ENCODE measurements around the gene FSD1. TPM values are rescaled to one million over a fixed set of nuclear protein-coding genes. Genes with fewer than 3 reads are reported as not detected.
A peak's percentile ranks its signal among the peaks of the same experiment; 100 is the strongest.
"Not testable (repeated sequence)": the region's sequence is repeated elsewhere in the genome, so short reads cannot be mapped to it uniquely, and the experiment has no call there.

FSD1 gene
- total and polyA plus RNA-seq, 10 of the 15 experiments (the other 5 are each of a cell fraction or from before 2014, with no cell fraction given), result 0.15 to 5.1 (median 4.0) TPM; not detected in 1

DNA sequence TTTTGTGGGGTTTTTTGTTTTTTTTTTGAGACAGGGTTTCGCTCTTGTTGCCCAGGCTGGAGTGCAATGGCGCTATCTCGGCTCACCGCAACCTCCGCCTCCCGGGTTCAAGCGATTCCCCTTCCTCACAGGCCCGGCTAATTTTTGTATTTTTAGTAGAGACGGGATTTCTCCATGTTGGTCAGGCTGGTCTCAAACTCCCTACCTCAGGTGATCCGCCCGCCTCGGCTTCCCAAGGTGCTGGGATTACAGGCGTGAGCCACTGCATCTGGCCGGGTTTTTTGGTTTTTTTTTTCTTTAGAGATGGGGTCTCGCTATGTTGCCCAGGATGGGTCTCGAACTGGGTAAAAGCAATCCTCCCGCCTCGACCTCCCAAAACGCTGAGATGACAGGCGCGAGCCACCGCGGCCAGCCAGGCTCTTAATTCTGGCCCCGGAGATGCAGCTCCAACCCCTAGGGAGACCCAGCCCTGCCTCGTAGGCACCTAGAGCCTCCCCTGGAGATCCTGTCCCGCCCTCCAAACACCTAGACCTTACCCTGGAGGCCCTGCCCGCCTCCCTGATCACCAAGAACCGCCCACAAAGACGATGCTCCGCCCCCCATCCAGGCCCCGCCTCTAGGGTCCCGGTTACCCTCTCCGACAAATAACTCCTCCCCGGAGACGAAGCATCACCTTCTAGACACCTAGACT, 24.7 kb downstream of the FSD1 start:
- H3K9me3 ChIP-seq (replicated peaks; ENCODE audit: control insufficient read depth, insufficient read depth, low read length); RAD21 ChIA-PET (ENCODE audit: unreplicated experiment); in situ Hi-C loops (cut with MboI); intact Hi-C loops (cut with micrococcal nuclease; ENCODE audit: unreplicated experiment); FAIRE-seq; H3K4me1 ChIP-seq (ENCODE audit: control insufficient read depth, insufficient read depth, low read length); CTCF ChIA-PET; BruUV-seq (replicated peaks); SMC1A ChIA-PET (ENCODE audit: uncharacterized antibody, unreplicated experiment); H3K36me3 ChIP-seq (ENCODE audit: control insufficient read depth in 2 of 2, insufficient read depth in 2 of 2, low read length in 1 of 2); H3K79me2 ChIP-seq (ENCODE audit: control insufficient read depth, insufficient read depth, low read length); H4K20me1 ChIP-seq (ENCODE audit: control insufficient read depth, insufficient read depth); POLR2A ChIA-PET; H3K27ac ChIP-seq (ENCODE audit: control insufficient read depth, insufficient read depth); DNase-seq (ENCODE audit: low read depth, low spot score); H3K27me3 ChIP-seq (replicated peaks in 1 of 2; ENCODE audit: control insufficient read depth in 2 of 2, insufficient read depth in 2 of 2, low read length in 1 of 2): not testable (repeated sequence)
- Histone ChIP-seq H2AFZ (ENCODE audit: control insufficient read depth, low read depth, low read length) (peak overlapping the region; percentile 40; the same call in 1 of the 2 replicates), H3K4me2 (ENCODE audit: control insufficient read depth, insufficient read depth) (peak overlapping the region; percentile 31), H3K4me3 (peak overlapping the region; percentile 75), H3K9ac (ENCODE audit: control insufficient read depth, insufficient read depth, low read length) (peak overlapping the region; percentile 55)
- ATAC-seq, result peak; percentile 68
- 35% methylated on average over 35 of the region's 35 CpGs for WGBS (ENCODE audit: insufficient coverage, insufficient replicate concordance, low lambda C conversion rate, missing lambda C conversion rate)

DNA sequence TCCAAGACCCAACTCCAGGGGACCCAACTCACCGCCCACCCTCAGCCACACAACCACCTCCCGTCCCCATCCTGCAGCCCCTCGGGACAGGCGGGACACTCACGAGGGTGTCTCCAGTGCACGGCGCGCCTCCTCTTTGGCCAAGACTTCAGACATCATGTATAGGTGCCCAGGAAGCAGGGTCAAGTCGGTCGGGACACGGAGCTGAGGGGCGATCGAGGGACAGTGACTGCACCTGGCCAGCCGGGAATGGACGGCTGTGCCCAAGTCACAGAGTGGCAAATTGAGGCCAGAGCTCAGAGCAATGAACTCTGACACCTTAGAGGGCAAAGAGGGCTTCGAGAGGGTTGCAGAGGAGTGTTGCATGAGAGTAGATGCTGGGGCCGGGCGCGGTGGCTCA, 25.5 kb downstream of the FSD1 start:
- peaks cover 8% of the 10 kb centered on the region; the same call in 1 of the 2 replicates for H3K4me1 ChIP-seq (ENCODE audit: control insufficient read depth, insufficient read depth, low read length)
- ATAC-seq (no peak), DNase-seq (ENCODE audit: low read depth, low spot score) (no peak), FAIRE-seq (no peak)
- H4K20me1 ChIP-seq (ENCODE audit: control insufficient read depth, insufficient read depth), result no peaks in the 10 kb centered on the region
- no peaks in the 10 kb centered on the region; the same call in 2 of the 3 replicates for H3K9me3 ChIP-seq (replicated peaks; ENCODE audit: control insufficient read depth, insufficient read depth, low read length)
- no peak overlapping the region for H3K9ac ChIP-seq (ENCODE audit: control insufficient read depth, insufficient read depth, low read length)
- no peaks in the 10 kb centered on the region for H3K36me3 ChIP-seq (ENCODE audit: control insufficient read depth in 2 of 2, insufficient read depth in 2 of 2, low read length in 1 of 2)
- no peaks in the 10 kb centered on the region for H3K27me3 ChIP-seq (replicated peaks in 1 of 2; ENCODE audit: control insufficient read depth in 2 of 2, insufficient read depth in 2 of 2, low read length in 1 of 2)
- no peak overlapping the region for H2AFZ ChIP-seq (ENCODE audit: control insufficient read depth, low read depth, low read length)
- H3K79me2 ChIP-seq (ENCODE audit: control insufficient read depth, insufficient read depth, low read length), result no peaks in the 10 kb centered on the region; the same call in 1 of the 2 replicates
- TF ChIP-seq SREBF2 (IDR thresholded peaks at IDR 0.05; ENCODE audit: low read length) (no peak), EP300 (IDR thresholded peaks at IDR 0.05; ENCODE audit: borderline replicate concordance in 1 of 2, control insufficient read depth in 1 of 2, low read depth in 2 of 2, low read length in 2 of 2) (no peak), CEBPB (IDR thresholded peaks at IDR 0.05; ENCODE audit: borderline replicate concordance in 1 of 2, low read depth in 2 of 2, low read length in 2 of 2) (no peak), IKZF2 (IDR thresholded peaks at IDR 0.05) (no peak), CBX3 (IDR thresholded peaks at IDR 0.05; ENCODE audit: borderline replicate concordance, low read depth) (no peak), BACH1 (IDR thresholded peaks at IDR 0.05; ENCODE audit: borderline replicate concordance) (no peak), SP1 (IDR thresholded peaks at IDR 0.05; ENCODE audit: low read depth, low read length) (no peak)
- TF ChIP-seq, protein P1, sequence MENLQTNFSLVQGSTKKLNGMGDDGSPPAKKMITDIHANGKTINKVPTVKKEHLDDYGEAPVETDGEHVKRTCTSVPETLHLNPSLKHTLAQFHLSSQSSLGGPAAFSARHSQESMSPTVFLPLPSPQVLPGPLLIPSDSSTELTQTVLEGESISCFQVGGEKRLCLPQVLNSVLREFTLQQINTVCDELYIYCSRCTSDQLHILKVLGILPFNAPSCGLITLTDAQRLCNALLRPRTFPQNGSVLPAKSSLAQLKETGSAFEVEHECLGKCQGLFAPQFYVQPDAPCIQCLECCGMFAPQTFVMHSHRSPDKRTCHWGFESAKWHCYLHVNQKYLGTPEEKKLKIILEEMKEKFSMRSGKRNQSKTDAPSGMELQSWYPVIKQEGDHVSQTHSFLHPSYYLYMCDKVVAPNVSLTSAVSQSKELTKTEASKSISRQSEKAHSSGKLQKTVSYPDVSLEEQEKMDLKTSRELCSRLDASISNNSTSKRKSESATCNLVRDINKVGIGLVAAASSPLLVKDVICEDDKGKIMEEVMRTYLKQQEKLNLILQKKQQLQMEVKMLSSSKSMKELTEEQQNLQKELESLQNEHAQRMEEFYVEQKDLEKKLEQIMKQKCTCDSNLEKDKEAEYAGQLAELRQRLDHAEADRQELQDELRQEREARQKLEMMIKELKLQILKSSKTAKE (IDR thresholded peaks at IDR 0.05; ENCODE audit: low read depth, poor library complexity, severe bottlenecking), result no peak
- TF ChIP-seq, protein P2, sequence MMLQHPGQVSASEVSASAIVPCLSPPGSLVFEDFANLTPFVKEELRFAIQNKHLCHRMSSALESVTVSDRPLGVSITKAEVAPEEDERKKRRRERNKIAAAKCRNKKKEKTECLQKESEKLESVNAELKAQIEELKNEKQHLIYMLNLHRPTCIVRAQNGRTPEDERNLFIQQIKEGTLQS (IDR thresholded peaks at IDR 0.05; ENCODE audit: borderline replicate concordance, extremely low read depth, low read depth, low read length), result no peak
- CTCF ChIA-PET, result no interaction called here
- no TSS peak for BruUV-seq (replicated peaks)
- H3K4me3 ChIP-seq, result no peak overlapping the region
- in situ Hi-C loops (cut with MboI), result no loop called here
- RAD21 ChIA-PET (ENCODE audit: unreplicated experiment), result no interaction called here
- POLR2A ChIA-PET, result no interaction called here
- SMC1A ChIA-PET (ENCODE audit: uncharacterized antibody, unreplicated experiment), result no interaction called here
- 93% methylated on average over 19 of the region's 19 CpGs for WGBS (ENCODE audit: insufficient coverage, insufficient replicate concordance, low lambda C conversion rate, missing lambda C conversion rate)
- intact Hi-C loops (cut with micrococcal nuclease; ENCODE audit: unreplicated experiment), result no loop called here
- H3K4me2 ChIP-seq (ENCODE audit: control insufficient read depth, insufficient read depth), result no peak overlapping the region
- H3K27ac ChIP-seq (ENCODE audit: control insufficient read depth, insufficient read depth), result no peak overlapping the region
